ENCODE data around the gene HIBCH.
"Not testable (repeated sequence)": the region's sequence is repeated elsewhere in the genome, so short reads cannot be mapped to it uniquely, and the experiment has no call there.

DNA sequence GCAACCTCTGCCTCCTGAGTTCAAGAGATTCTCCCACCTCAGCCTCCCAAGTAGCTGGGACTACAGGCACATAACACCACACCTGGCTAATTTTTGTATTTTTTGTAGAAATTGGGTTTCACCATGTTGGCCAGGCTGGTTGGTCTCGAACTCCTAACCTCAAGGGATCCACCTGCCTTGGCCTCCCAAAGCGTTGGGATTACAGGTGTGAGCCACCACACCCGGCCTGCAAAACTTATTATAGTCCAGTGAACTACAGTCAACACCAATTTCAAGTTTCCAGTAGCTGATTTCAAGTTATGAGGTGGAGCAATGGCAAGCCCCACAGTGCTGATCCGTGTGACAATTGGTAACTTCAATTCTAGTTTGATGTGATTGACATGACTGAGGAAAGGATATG is 16.0 kb upstream of the HIBCH start:
- TF ChIP-seq, protein P1, sequence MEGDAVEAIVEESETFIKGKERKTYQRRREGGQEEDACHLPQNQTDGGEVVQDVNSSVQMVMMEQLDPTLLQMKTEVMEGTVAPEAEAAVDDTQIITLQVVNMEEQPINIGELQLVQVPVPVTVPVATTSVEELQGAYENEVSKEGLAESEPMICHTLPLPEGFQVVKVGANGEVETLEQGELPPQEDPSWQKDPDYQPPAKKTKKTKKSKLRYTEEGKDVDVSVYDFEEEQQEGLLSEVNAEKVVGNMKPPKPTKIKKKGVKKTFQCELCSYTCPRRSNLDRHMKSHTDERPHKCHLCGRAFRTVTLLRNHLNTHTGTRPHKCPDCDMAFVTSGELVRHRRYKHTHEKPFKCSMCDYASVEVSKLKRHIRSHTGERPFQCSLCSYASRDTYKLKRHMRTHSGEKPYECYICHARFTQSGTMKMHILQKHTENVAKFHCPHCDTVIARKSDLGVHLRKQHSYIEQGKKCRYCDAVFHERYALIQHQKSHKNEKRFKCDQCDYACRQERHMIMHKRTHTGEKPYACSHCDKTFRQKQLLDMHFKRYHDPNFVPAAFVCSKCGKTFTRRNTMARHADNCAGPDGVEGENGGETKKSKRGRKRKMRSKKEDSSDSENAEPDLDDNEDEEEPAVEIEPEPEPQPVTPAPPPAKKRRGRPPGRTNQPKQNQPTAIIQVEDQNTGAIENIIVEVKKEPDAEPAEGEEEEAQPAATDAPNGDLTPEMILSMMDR (IDR thresholded peaks at IDR 0.05), result not testable (repeated sequence)
- not testable (repeated sequence) for TF ChIP-seq POLR2A, EP300 (IDR thresholded peaks at IDR 0.05)

Measured in tibial nerve (tissue), 4 donors.